Left hindlimb (tissue), 1 donor: Measurements from ENCODE around the gene MAPK6.
"Not testable (repeated sequence)": the region's sequence is repeated elsewhere in the genome, so short reads cannot be mapped to it uniquely, and the experiment has no call there.

Source experiments
- DNase-seq: peaks from one replicate; pipeline ENCODE4 v3.0.0-alpha.2; 2018

Gene MAPK6

GRCh38 chr15:52082197-52083036 lies 63.4 kb downstream of the MAPK6 start:
- DNase-seq: no peak

GRCh38 chr15:52083037-52083359 lies 64.0 kb downstream of the MAPK6 start:
- DNase-seq: not testable (repeated sequence)

- no peak for DNase-seq
Measured at GRCh38 chr15:52083603-52084002, 64.6 kb downstream of the MAPK6 start.

GRCh38 chr15:52085299-52085698 lies 66.3 kb downstream of the MAPK6 start:
- DNase-seq: no peak

- no peak for DNase-seq
Measured at GRCh38 chr15:52086011-52086786, 67.2 kb downstream of the MAPK6 start.

- DNase-seq: no peak
Measured at GRCh38 chr15:52090193-52090592, 71.2 kb downstream of the MAPK6 start.

GRCh38 chr15:52093167-52093538 lies 74.1 kb downstream of the MAPK6 start:
- DNase-seq: no peak

GRCh38 chr15:52093539-52094510 lies 74.8 kb downstream of the MAPK6 start:
- DNase-seq: peak; percentile 53

GRCh38 chr15:52094811-52095584 lies 76.0 kb downstream of the MAPK6 start:
- no peak for DNase-seq

GRCh38 chr15:52095597-52096262 lies 76.7 kb downstream of the MAPK6 start:
- DNase-seq: no peak

- not testable (repeated sequence) for DNase-seq
Measured at GRCh38 chr15:52096536-52096935, 77.5 kb downstream of the MAPK6 start.

GRCh38 chr15:52097180-52097579 lies 78.2 kb downstream of the MAPK6 start:
- no peak for DNase-seq

- DNase-seq: no peak
Measured at GRCh38 chr15:52098323-52098722, 79.3 kb downstream of the MAPK6 start.

- DNase-seq: no peak
Measured at GRCh38 chr15:52099651-52100272, 80.7 kb downstream of the MAPK6 start.

- DNase-seq: peak; percentile 51
Measured at GRCh38 chr15:52100807-52101442, 81.9 kb downstream of the MAPK6 start.

- no peak for DNase-seq
Measured at GRCh38 chr15:52101542-52102323, 82.7 kb downstream of the MAPK6 start.

GRCh38 chr15:52102463-52102862 lies 83.4 kb downstream of the MAPK6 start:
- DNase-seq: no peak

- no peak for DNase-seq
Measured at GRCh38 chr15:52103217-52104207, 84.5 kb downstream of the MAPK6 start.
